GM12878 (cell line): ENCODE results near the gene MAP2K4. TPM values are rescaled to one million over a fixed set of nuclear protein-coding genes. Genes with fewer than 3 reads are reported as not detected.

Experiments
- ATAC-seq: fragments of 200-7000 bp; cut with Tn5 transposase; 3 replicates; pipeline ENCODE4 v1.9.1; 2020; ENCODE audit warnings: mild to moderate bottlenecking, moderate library complexity
- BruUV-seq: library from RNA; stranded (reverse); fragments of 400-500 nt; replicated peaks from 2 replicates; lab custom pipeline; 2021; lab: Mats Ljungman, UMichigan
- CTCF ChIA-PET: fragments of 300-600 bp; sonication (Branson Sonifier 250); formaldehyde crosslinking; extraction: SDS; loops from one replicate; lab custom pipeline; 2021; ENCODE audit warnings: inconsistent platforms; lab: Yijun Ruan, JAX
- POLR2A ChIA-PET: fragments of 350-600 bp; formaldehyde crosslinking; extraction: SDS; loops from one replicate; lab custom pipeline; 2021; ENCODE audit warnings: inconsistent platforms; lab: Charles Lee
- RAD21 ChIA-PET: fragments of 300-600 bp; sonication (Branson Sonifier 250); formaldehyde crosslinking; loops from one replicate; lab custom pipeline; 2023; ENCODE audit warnings: antibody characterized with exemption; ENCODE audit not compliant: unreplicated experiment; lab: Charles Lee
- SMC1A ChIA-PET: fragments of 300-600 bp; sonication (Branson Sonifier 250); formaldehyde crosslinking; loops from one replicate; lab custom pipeline; 2023; ENCODE audit not compliant: unreplicated experiment, uncharacterized antibody; lab: Charles Lee
- DNase-seq: peaks from one replicate; pipeline ENCODE4 v3.0.0-alpha.2; 2011; ENCODE audit warnings: low read depth, low spot score
- FAIRE-seq: peaks from 3 replicates; lab custom pipeline; 2011; peaks lifted over from hg19 to GRCh38; lab: Jason Lieb, UNC
- H2AFZ ChIP-seq: 2 replicates; pipeline ENCODE4 v1.6.0; 2011; ENCODE audit warnings: low read depth, low read length, control low read depth; ENCODE audit not compliant: control insufficient read depth
- H3K27ac ChIP-seq: 2 replicates; pipeline ENCODE4 v1.5.1; 2011; ENCODE audit warnings: control low read depth; ENCODE audit not compliant: control insufficient read depth, insufficient read depth
- H3K27me3 ChIP-seq, 2 experiments: replicated peaks in 1 of 2; 2 replicates each; pipeline versions ENCODE4 v1.6.0 to v1.6.1; 2011; ENCODE audit warnings: low read length in 1 of 2; ENCODE audit not compliant: control insufficient read depth in 2 of 2, insufficient read depth in 2 of 2
- H3K36me3 ChIP-seq, 2 experiments: 2 replicates each; pipeline ENCODE4 v1.5.1; 2011; ENCODE audit warnings: low read length in 1 of 2; ENCODE audit not compliant: control insufficient read depth in 2 of 2, insufficient read depth in 2 of 2
- H3K4me1 ChIP-seq: 2 replicates; pipeline ENCODE4 v1.6.1; 2011; ENCODE audit warnings: mild to moderate bottlenecking, low read length, moderate library complexity, mixed read lengths; ENCODE audit not compliant: control insufficient read depth, insufficient read depth
- H3K4me2 ChIP-seq: 2 replicates; pipeline ENCODE4 v1.6.0; 2011; ENCODE audit warnings: control low read depth; ENCODE audit not compliant: control insufficient read depth, insufficient read depth
- H3K4me3 ChIP-seq: fragments of 200-600 bp; sonication (generic); 2 replicates; pipeline ENCODE4 v1.5.1; 2016
- H3K79me2 ChIP-seq: 2 replicates; pipeline ENCODE4 v1.6.0; 2011; ENCODE audit warnings: low read length; ENCODE audit not compliant: control insufficient read depth, insufficient read depth
- H3K9ac ChIP-seq: 2 replicates; pipeline ENCODE4 v1.8.0; 2011; ENCODE audit warnings: low read length, control low read depth, mixed read lengths; ENCODE audit not compliant: control insufficient read depth, insufficient read depth
- H3K9me3 ChIP-seq: replicated peaks from 3 replicates; pipeline ENCODE4 v1.5.1; 2011; ENCODE audit warnings: mild to moderate bottlenecking, low read length; ENCODE audit not compliant: control insufficient read depth, insufficient read depth
- H4K20me1 ChIP-seq: 2 replicates; pipeline ENCODE4 v1.6.0; 2011; ENCODE audit not compliant: control insufficient read depth, insufficient read depth
- BMI1 ChIP-seq: fragments of 450-650 bp; IDR thresholded peaks from 2 replicates; pipeline ENCODE4 v1.6.1; 2016; ENCODE audit warnings: mild to moderate bottlenecking, moderate library complexity, borderline replicate concordance
- CHD1 ChIP-seq: IDR thresholded peaks from 2 replicates; pipeline ENCODE4 v1.6.1; 2012; ENCODE audit warnings: low read depth, low read length, improper control_type of control experiment
- ESRRA ChIP-seq: IDR thresholded peaks from 2 replicates; pipeline ENCODE4 v1.6.1; 2012; ENCODE audit warnings: mild to moderate bottlenecking, low read length, improper control_type of control experiment
- EZH2 ChIP-seq: IDR thresholded peaks from 2 replicates; pipeline ENCODE4 v1.6.1; 2012; ENCODE audit warnings: low read depth, mild to moderate bottlenecking, control low read depth, inconsistent platforms, low read length, borderline replicate concordance; ENCODE audit not compliant: control insufficient read depth
- HDAC6 ChIP-seq: fragments of 200-600 bp; sonication (generic); IDR thresholded peaks from one replicate; pipeline ENCODE4 v1.8.0; 2017; ENCODE audit warnings: antibody characterized with exemption; ENCODE audit not compliant: unreplicated experiment
- HSF1 ChIP-seq: fragments of 150-350 bp; IDR thresholded peaks from 2 replicates; pipeline ENCODE4 v1.6.1; 2014; ENCODE audit warnings: mild to moderate bottlenecking, low read depth, low read length
- IKZF2 ChIP-seq, 2 experiments: fragments of 450-650 bp; IDR thresholded peaks; 2 replicates each; pipeline ENCODE4 v1.6.1; 2017; ENCODE audit warnings: mild to moderate bottlenecking in 2 of 2, moderate library complexity in 2 of 2
- IRF4 ChIP-seq: IDR thresholded peaks from 2 replicates; pipeline ENCODE4 v1.6.1; 2011; ENCODE audit warnings: low read depth, low read length
- KDM1A ChIP-seq: fragments of 200-600 bp; sonication (generic); IDR thresholded peaks from 2 replicates; pipeline ENCODE4 v1.6.1; 2016; ENCODE audit warnings: borderline replicate concordance
- LARP7 ChIP-seq: fragments of 450-650 bp; IDR thresholded peaks from 2 replicates; pipeline ENCODE4 v1.6.1; 2017; ENCODE audit warnings: mild to moderate bottlenecking
- MTA2 ChIP-seq: fragments of 450-650 bp; IDR thresholded peaks from 2 replicates; pipeline ENCODE4 v1.6.1; 2016; ENCODE audit warnings: low read depth, mild to moderate bottlenecking, moderate library complexity
- MYC ChIP-seq: IDR thresholded peaks from 2 replicates; pipeline ENCODE4 v1.6.1; 2011; ENCODE audit warnings: mild to moderate bottlenecking, low read length, moderate library complexity, inconsistent platforms; ENCODE audit not compliant: insufficient read depth, insufficient replicate concordance, insufficient read length, severe bottlenecking
- NBN ChIP-seq: fragments of 450-650 bp; IDR thresholded peaks from 2 replicates; pipeline ENCODE4 v1.6.1; 2016
- NFYB ChIP-seq: IDR thresholded peaks from 2 replicates; pipeline ENCODE4 v1.6.1; 2011; ENCODE audit warnings: low read depth, mild to moderate bottlenecking, low read length, improper control_type of control experiment, moderate library complexity; ENCODE audit not compliant: insufficient read depth
- NR2C2 ChIP-seq: IDR thresholded peaks from 2 replicates; pipeline ENCODE4 v1.6.1; 2011; ENCODE audit warnings: borderline replicate concordance, low read depth; ENCODE audit not compliant: control insufficient read depth, insufficient read length
- POU2F2 ChIP-seq: IDR thresholded peaks from 3 replicates; pipeline ENCODE4 v1.6.1; 2011; ENCODE audit warnings: low read depth, mild to moderate bottlenecking, low read length, borderline replicate concordance
- RB1 ChIP-seq: fragments of 450-650 bp; formaldehyde crosslinking; IDR thresholded peaks from 2 replicates; pipeline ENCODE4 v1.6.1; 2017; ENCODE audit warnings: mild to moderate bottlenecking, borderline replicate concordance
- SIN3A ChIP-seq: IDR thresholded peaks from 2 replicates; pipeline ENCODE4 v1.6.1; 2012; ENCODE audit warnings: low read depth, low read length, improper control_type of control experiment
- ZBTB4 ChIP-seq: fragments of 450-650 bp; formaldehyde crosslinking; IDR thresholded peaks from 2 replicates; pipeline ENCODE4 v1.4.0; 2022; ENCODE audit warnings: mild to moderate bottlenecking, moderate library complexity
- WGBS: methylation state at CpG from one replicate; pipeline ENCODE4 v1.1.6; 2016; ENCODE audit warnings: low lambda C conversion rate; ENCODE audit not compliant: insufficient replicate concordance, insufficient coverage; ENCODE audit errors: missing lambda C conversion rate; 5-methylcytosine and 5-hydroxymethylcytosine counted together
- in situ Hi-C: fragments of 300-500 bp; cut with MboI; formaldehyde crosslinking; loops from 9 replicates; pipeline ENCODE4 v1.14.3; 2018; ENCODE audit warnings: mixed read lengths
- intact Hi-C: fragments of 100-400 bp; cut with micrococcal nuclease; formaldehyde crosslinking; loops from one replicate; pipeline ENCODE4 v1.14.2; 2022; ENCODE audit not compliant: unreplicated experiment
- polyA plus RNA-seq, 11 experiments: library from polyadenylated mRNA; depleted of rRNA in 4 of 11; unstranded in 6 of 11; stranded (reverse) in 5 of 11; fragments of >200 nt; fragmentation: Nextera tagmentation in 4 of 11; fragmentation: Illumina TruSeq in 1 of 11; extraction: Ambion mirVana in 4 of 11; extraction: Trizol in 1 of 11; gene quantifications; 1 replicate in 1 of 11; 2 replicates in 10 of 11; pipeline versions ENCODE4 v1.2.1 to v1.2.3, GENCODE V29; 2011 to 2016; ENCODE audit warnings: inconsistent platforms in 2 of 11, missing spikeins in 2 of 11, low read depth in 1 of 11
- total RNA-seq, 4 experiments: library from RNA; depleted of rRNA in 3 of 4; stranded (reverse); fragments of >200 nt in 3 of 4; fragmentation: Illumina TruSeq in 1 of 4; extraction: Trizol in 1 of 4; gene quantifications; 2 replicates each; pipeline versions ENCODE4 v1.2.1 to v1.2.3, GENCODE V29; 2013 to 2021
- TF ChIP-seq, protein P1 (sequence below): fragments of 450-650 bp; IDR thresholded peaks from 2 replicates; pipeline ENCODE4 v1.6.1; 2017; ENCODE audit warnings: mild to moderate bottlenecking

MAP2K4 gene
- total and polyA plus RNA-seq, 10 of the 15 experiments (the other 5 are each of a cell fraction or from before 2014, with no cell fraction given): 5.4 to 34.1 (median 25.5) TPM

DNA sequence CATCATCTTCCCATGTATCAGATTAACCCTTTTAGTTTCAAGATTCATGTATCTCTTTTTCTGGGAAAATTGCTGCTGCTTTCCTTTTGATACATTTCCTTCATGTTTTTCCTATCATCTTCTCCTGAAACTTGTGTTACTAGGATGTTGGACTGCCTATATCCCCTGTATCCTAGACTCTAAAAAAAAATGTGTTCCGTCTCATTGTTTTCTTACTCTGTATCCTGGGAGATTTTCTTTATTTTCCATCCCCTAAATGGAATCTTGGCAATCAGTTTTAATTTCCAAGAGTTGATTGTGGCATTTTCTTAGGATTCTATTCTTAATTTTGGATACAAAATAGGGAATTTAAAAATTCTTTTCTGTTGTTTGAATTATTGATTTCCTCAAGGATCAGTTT lies 36.8 kb downstream of the MAP2K4 start:
- POLR2A ChIA-PET: no interaction called here
- BruUV-seq: no TSS peak
- Histone ChIP-seq H3K36me3 (peaks cover 0 to 3% of the 10 kb centered on the region in 2 experiments; a peak in 1 of 4 replicates), H3K79me2 (no peaks in the 10 kb centered on the region; the same call in none of the 2 replicates), H3K9ac (no peak overlapping the region), H3K4me1 (no peaks in the 10 kb centered on the region), H3K27me3 (no peaks in the 10 kb centered on the region), H4K20me1 (no peaks in the 10 kb centered on the region), H3K4me3 (no peak overlapping the region), H2AFZ (no peak overlapping the region), H3K27ac (no peak overlapping the region), H3K9me3 (no peaks in the 10 kb centered on the region; the same call in 2 of the 3 replicates), H3K4me2 (no peak overlapping the region)
- ATAC-seq (no peak), DNase-seq (no peak), FAIRE-seq (no peak)
- CTCF ChIA-PET: no interaction called here
- WGBS: 100% methylated on average over 1 of the region's 1 CpG
- TF ChIP-seq ZBTB4 (CRISPR knock-in tag) (no peak), RB1 (no peak), HSF1 (no peak), POU2F2 (no peak), KDM1A (no peak), NBN (no peak), IKZF2 (IDR thresholded peaks at IDR 0.05) (no peak), BMI1 (no peak), ESRRA (no peak), NR2C2 (no peak), LARP7 (no peak), IRF4 (no peak), CHD1 (no peak), MYC (no peak), HDAC6 (no peak), SIN3A (no peak), EZH2 (no peak), MTA2 (no peak), NFYB (no peak)
- TF ChIP-seq, protein P1, sequence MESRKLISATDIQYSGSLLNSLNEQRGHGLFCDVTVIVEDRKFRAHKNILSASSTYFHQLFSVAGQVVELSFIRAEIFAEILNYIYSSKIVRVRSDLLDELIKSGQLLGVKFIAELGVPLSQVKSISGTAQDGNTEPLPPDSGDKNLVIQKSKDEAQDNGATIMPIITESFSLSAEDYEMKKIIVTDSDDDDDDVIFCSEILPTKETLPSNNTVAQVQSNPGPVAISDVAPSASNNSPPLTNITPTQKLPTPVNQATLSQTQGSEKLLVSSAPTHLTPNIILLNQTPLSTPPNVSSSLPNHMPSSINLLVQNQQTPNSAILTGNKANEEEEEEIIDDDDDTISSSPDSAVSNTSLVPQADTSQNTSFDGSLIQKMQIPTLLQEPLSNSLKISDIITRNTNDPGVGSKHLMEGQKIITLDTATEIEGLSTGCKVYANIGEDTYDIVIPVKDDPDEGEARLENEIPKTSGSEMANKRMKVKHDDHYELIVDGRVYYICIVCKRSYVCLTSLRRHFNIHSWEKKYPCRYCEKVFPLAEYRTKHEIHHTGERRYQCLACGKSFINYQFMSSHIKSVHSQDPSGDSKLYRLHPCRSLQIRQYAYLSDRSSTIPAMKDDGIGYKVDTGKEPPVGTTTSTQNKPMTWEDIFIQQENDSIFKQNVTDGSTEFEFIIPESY: no peak
- SMC1A ChIA-PET: no interaction called here
- intact Hi-C loops: no loop called here
- RAD21 ChIA-PET: no interaction called here
- in situ Hi-C loops: no loop called here
